ENCODE data around the gene DDX39B. TPM values are rescaled to one million over a fixed set of nuclear protein-coding genes. Genes with fewer than 3 reads are reported as not detected.

The DDX39B gene
- total and polyA plus RNA-seq, 2 donors (not counting 3 experiments of a cell fraction or from before 2014, with no cell fraction given), result 453 to 766 TPM

GRCh38 chr6:31556307-31556706, 14.5 kb upstream of the DDX39B start:
- Histone ChIP-seq H3K4me3 (replicated peaks in 1 of 3; ENCODE audit: insufficient read depth in 1 of 3, low read depth in 1 of 3, low read length in 3 of 3) (no peak overlapping the region), H3K27ac (ENCODE audit: insufficient read depth, low read depth, low read length) (no peak overlapping the region), H3K79me2 (ENCODE audit: control insufficient read depth, insufficient read depth, low read length) (peaks cover 7% of the 10 kb centered on the region), H2AFZ (ENCODE audit: low read depth, low read length) (no peak overlapping the region), H3K27me3 (ENCODE audit: control insufficient read depth in 2 of 2, insufficient read depth in 2 of 2, low read length in 2 of 2) (no peaks in the 10 kb centered on the region), H4K20me1 (replicated peaks; ENCODE audit: control insufficient read depth, extremely low read depth, insufficient read depth, low read length) (no peaks in the 10 kb centered on the region), H3K4me2 (ENCODE audit: insufficient read depth, low read length) (no peak overlapping the region), H3K4me1 (ENCODE audit: control insufficient read depth, extremely low read depth, insufficient read depth, low read length) (peaks cover 44% of the 10 kb centered on the region), H3K36me3 (ENCODE audit: control insufficient read depth in 2 of 2, extremely low read depth in 1 of 2, insufficient read depth in 2 of 2, low read length in 2 of 2) (peaks cover 2 to 10% of the 10 kb centered on the region in 2 experiments), H3K9ac (replicated peaks; ENCODE audit: extremely low read depth, insufficient read depth, low read length) (no peak overlapping the region), H3K9me3 (replicated peaks; ENCODE audit: control insufficient read depth, insufficient read depth, low read length) (no peaks in the 10 kb centered on the region), H3K9me1 (replicated peaks; ENCODE audit: control insufficient read depth, extremely low read depth, insufficient read depth, low read length) (no peaks in the 10 kb centered on the region)
- ChIA-PET POLR2A (no interaction called here), CTCF (interaction anchor here (1.4 to 31.0 kb wide), 2 partner anchors 10 to 32 kb away, joined by 7 to 1517 read pairs; partner anchors contain the start of genes ATP6V1G2, LST1, LTB and NCR3)
- intact Hi-C loops (cut with micrococcal nuclease), result no loop called here
- FAIRE-seq, result no peak
- BruUV-seq (replicated peaks), result no TSS peak
- no peak for DNase-seq (ENCODE audit: low read depth, low spot score)
- dilution Hi-C loops (cut with MboI; ENCODE audit: extremely low pct_ligation_motif_present, low sequenced_read_pairs), result no loop called here
- TF ChIP-seq JUN (IDR thresholded peaks at IDR 0.05; ENCODE audit: borderline replicate concordance, insufficient read depth, insufficient read length, low read depth) (no peak), POLR2A (IDR thresholded peaks at IDR 0.05; ENCODE audit: low read depth, low read length) (no peak), MAX (IDR thresholded peaks at IDR 0.05; ENCODE audit: insufficient read depth, insufficient read length) (no peak), POLR2AphosphoS5 (IDR thresholded peaks at IDR 0.05; ENCODE audit: insufficient read depth, low read depth, low read length) (no peak), EZH2 (IDR thresholded peaks at IDR 0.05; ENCODE audit: borderline replicate concordance, low read depth, low read length, severe bottlenecking) (no peak), CTCF (IDR thresholded peaks at IDR 0.05; ENCODE audit: extremely low read depth in 1 of 2, insufficient read depth in 1 of 2, low read depth in 1 of 2, low read length in 2 of 2) (no peak), MYC (IDR thresholded peaks at IDR 0.05; ENCODE audit: low read depth, low read length) (no peak), FOS (IDR thresholded peaks at IDR 0.05; ENCODE audit: borderline replicate concordance, insufficient read depth, low read length) (no peak), GATA2 (IDR thresholded peaks at IDR 0.05; ENCODE audit: insufficient read depth, insufficient read length, low read depth, low read length) (no peak)

All from endothelial cell of umbilical vein (primary cell).